Neuronal stem cell (in vitro differentiated cells): ENCODE results near the gene DHDH.
"Not testable (repeated sequence)": the region's sequence is repeated elsewhere in the genome, so short reads cannot be mapped to it uniquely, and the experiment has no call there.

ENCODE experiments used
- DNase-seq: peaks from one replicate; pipeline ENCODE4 v3.0.0-alpha.2; 2013; ENCODE audit warnings: low spot score
- H2AFZ ChIP-seq: one replicate; pipeline ENCODE4 v1.6.1; 2013; ENCODE audit warnings: mild to moderate bottlenecking, low read length, inconsistent platforms
- H2AK5ac ChIP-seq: 2 replicates; pipeline ENCODE4 v1.6.1; 2013; ENCODE audit warnings: low read depth, mild to moderate bottlenecking, inconsistent platforms, low read length, moderate library complexity, mixed read lengths
- H2BK120ac ChIP-seq: 2 replicates; pipeline ENCODE4 v1.6.1; 2013; ENCODE audit warnings: low read depth, mild to moderate bottlenecking, inconsistent platforms, low read length, moderate library complexity, mixed read lengths
- H2BK12ac ChIP-seq: one replicate; pipeline ENCODE4 v1.6.1; 2013; ENCODE audit warnings: low read length, inconsistent platforms
- H2BK15ac ChIP-seq: 2 replicates; pipeline ENCODE4 v1.6.1; 2013; ENCODE audit warnings: mild to moderate bottlenecking, low read length, inconsistent platforms, mixed read lengths
- H2BK5ac ChIP-seq: one replicate; pipeline ENCODE4 v1.6.1; 2013; ENCODE audit warnings: inconsistent platforms, mild to moderate bottlenecking, low read length, moderate library complexity
- H3K14ac ChIP-seq: one replicate; pipeline ENCODE4 v1.6.1; 2013; ENCODE audit warnings: low read length, inconsistent platforms
- H3K18ac ChIP-seq: 2 replicates; pipeline ENCODE4 v1.6.1; 2013; ENCODE audit warnings: low read length, inconsistent platforms
- H3K23ac ChIP-seq: 2 replicates; pipeline ENCODE4 v1.6.1; 2013; ENCODE audit warnings: low read depth, mild to moderate bottlenecking, mixed read lengths, low read length, inconsistent platforms; ENCODE audit not compliant: poor library complexity
- H3K27ac ChIP-seq: replicated peaks from 3 replicates; pipeline ENCODE4 v1.5.1; 2013; ENCODE audit warnings: low read length, inconsistent platforms
- H3K27me3 ChIP-seq, 3 experiments: 2 replicates each; pipeline ENCODE4 v1.6.1; 2013; ENCODE audit warnings: low read length in 3 of 3, mild to moderate bottlenecking in 2 of 3, inconsistent platforms in 1 of 3, low read depth in 1 of 3, mixed read lengths in 1 of 3, moderate library complexity in 1 of 3; ENCODE audit not compliant: control insufficient read depth in 3 of 3, insufficient read depth in 3 of 3
- H3K36me3 ChIP-seq, 2 donors: replicated peaks in 1 of 2; 2 replicates each; pipeline ENCODE4 v1.6.1; 2013; ENCODE audit warnings: low read length in 2 of 2; ENCODE audit not compliant: control insufficient read depth in 2 of 2, insufficient read depth in 2 of 2
- H3K4ac ChIP-seq: 2 replicates; pipeline ENCODE4 v1.6.1; 2013; ENCODE audit warnings: inconsistent platforms, mild to moderate bottlenecking, low read length, moderate library complexity
- H3K4me1 ChIP-seq, 2 donors: 1 replicate in 1 of 2; 2 replicates in 1 of 2; pipeline ENCODE4 v1.6.1; 2013; ENCODE audit warnings: low read length in 2 of 2, low read depth in 1 of 2; ENCODE audit not compliant: control insufficient read depth in 2 of 2, insufficient read depth in 1 of 2
- H3K4me2 ChIP-seq: one replicate; pipeline ENCODE4 v1.6.1; 2013; ENCODE audit warnings: mild to moderate bottlenecking, low read length, inconsistent platforms; ENCODE audit not compliant: insufficient read depth, poor library complexity, severe bottlenecking
- H3K4me3 ChIP-seq, 2 donors: 2 replicates each; pipeline ENCODE4 v1.5.1; 2013; ENCODE audit warnings: low read length in 2 of 2, mild to moderate bottlenecking in 2 of 2, inconsistent platforms in 1 of 2, moderate library complexity in 1 of 2
- H3K79me1 ChIP-seq: one replicate; pipeline ENCODE4 v1.6.1; 2013; ENCODE audit warnings: low read depth, mild to moderate bottlenecking, inconsistent platforms, low read length, moderate library complexity
- H3K9ac ChIP-seq: one replicate; pipeline ENCODE4 v1.6.1; 2013; ENCODE audit warnings: mild to moderate bottlenecking, low read depth, low read length, inconsistent platforms; ENCODE audit not compliant: poor library complexity
- H3K9me3 ChIP-seq, 2 donors: replicated peaks in 1 of 2; 2 replicates each; pipeline versions ENCODE3 to v1.6.1; 2013; ENCODE audit warnings: low read length in 2 of 2, mild to moderate bottlenecking in 2 of 2, inconsistent platforms in 1 of 2, low read depth in 1 of 2, mixed read lengths in 1 of 2, moderate library complexity in 1 of 2; ENCODE audit not compliant: control insufficient read depth in 2 of 2, insufficient read depth in 1 of 2
- H4K8ac ChIP-seq: one replicate; pipeline ENCODE4 v1.6.1; 2013; ENCODE audit warnings: low read depth, mild to moderate bottlenecking, inconsistent platforms, low read length, moderate library complexity
- H4K91ac ChIP-seq: one replicate; pipeline ENCODE4 v1.6.1; 2013; ENCODE audit warnings: low read length, low read depth, mild to moderate bottlenecking, inconsistent platforms; ENCODE audit not compliant: poor library complexity
- WGBS, 2 donors: extraction: QIAGEN DNeasy Blood & Tissue Kit; methylation state at CpG; one replicate each; pipeline ENCODE4 v1.1.7; 2013; ENCODE audit warnings: missing lambda C conversion rate in 2 of 2, mixed read lengths in 1 of 2; ENCODE audit not compliant: insufficient read length in 2 of 2, insufficient replicate concordance in 1 of 2; ENCODE audit errors: extremely low coverage in 2 of 2; 5-methylcytosine and 5-hydroxymethylcytosine counted together

The DHDH gene

GRCh38 chr19:48899386-48899749 lies 34.1 kb upstream of the DHDH start:
- H3K9ac ChIP-seq, H4K91ac ChIP-seq, H3K9me3 ChIP-seq, H3K79me1 ChIP-seq, H2AK5ac ChIP-seq, H3K14ac ChIP-seq, H2BK12ac ChIP-seq, H3K27me3 ChIP-seq, H3K4me1 ChIP-seq, H3K23ac ChIP-seq, H3K18ac ChIP-seq, H4K8ac ChIP-seq, DNase-seq, H3K4ac ChIP-seq, H2BK120ac ChIP-seq, H2BK15ac ChIP-seq: not testable (repeated sequence)
- peak overlapping the region; percentile 14 for H3K4me2 ChIP-seq
- peak overlapping the region in 1 of 2 donors; percentile 73 for H3K4me3 ChIP-seq
- peak overlapping the region; percentile 80 for H2AFZ ChIP-seq
- peak overlapping the region; percentile 87 for H3K27ac ChIP-seq
- WGBS, 2 donors, result no CpG with 5 or more reads among the region's 11 CpGs
- peak overlapping the region; percentile 43 for H2BK5ac ChIP-seq
- H3K36me3 ChIP-seq, result peaks cover 0 to 16% of the 10 kb centered on the region in 2 donors

- Histone ChIP-seq H3K27ac (peak within 1 kb of the TSS; percentile 87), H3K4me3 (peak within 1 kb of the TSS; percentile 73 to 86), H3K9me3 (no peaks in the 10 kb centered on the region), H4K91ac (no peak within 1 kb of the TSS), H3K18ac (peak within 1 kb of the TSS; percentile 59), H4K8ac (no peak within 1 kb of the TSS), H3K4me2 (peak within 1 kb of the TSS; percentile 81), H3K27me3 (peaks cover 0 to 2% (median 0%) of the 10 kb centered on the region in 3 experiments), H3K4ac (no peak within 1 kb of the TSS), H2AK5ac (peak within 1 kb of the TSS; percentile 81), H3K36me3 (peaks cover 0 to 22% of the 10 kb centered on the region in 2 donors), H3K23ac (peak within 1 kb of the TSS; percentile 1), H3K4me1 (peaks cover 7 to 9% of the 10 kb centered on the region in 2 donors), H2BK5ac (peak within 1 kb of the TSS; percentile 43), H2BK12ac (no peak within 1 kb of the TSS), H2BK120ac (no peak within 1 kb of the TSS), H3K14ac (no peak within 1 kb of the TSS), H2BK15ac (peak within 1 kb of the TSS; percentile 30), H3K79me1 (no peaks in the 10 kb centered on the region), H2AFZ (peak within 1 kb of the TSS; percentile 80), H3K9ac (peak within 1 kb of the TSS; percentile 90)
- no CpG with 5 or more reads among the region's 34 CpGs for WGBS, 2 donors
- DNase-seq, result peak; percentile 100
Measured at GRCh38 chr19:48899781-48900476, 33.6 kb upstream of the DHDH start, which contains the start of gene NUCB1. Gene NUCB1, plus strand, starts transcription at chr19:48900312. Its CDS starts 485 bp downstream, at chr19:48900797.

GRCh38 chr19:48900477-48901406 lies 32.8 kb upstream of the DHDH start:
- Histone ChIP-seq H4K91ac (no peak overlapping the region), H3K4me1 (peaks cover 7 to 9% of the 10 kb centered on the region in 2 donors), H3K23ac (peak overlapping the region; percentile 1), H3K4ac (no peak overlapping the region), H3K9ac (peak overlapping the region; percentile 90), H2AK5ac (peak overlapping the region; percentile 81), H2BK12ac (no peak overlapping the region), H3K27me3 (no peaks in the 10 kb centered on the region), H3K4me3 (peak overlapping the region; percentile 73 to 86), H4K8ac (no peak overlapping the region), H2AFZ (peak overlapping the region; percentile 80), H3K27ac (no peak overlapping the region), H3K18ac (peak overlapping the region; percentile 59), H2BK5ac (peak overlapping the region; percentile 43), H3K36me3 (peaks cover 4 to 30% of the 10 kb centered on the region in 2 donors), H3K14ac (no peak overlapping the region), H3K79me1 (peaks cover 3% of the 10 kb centered on the region), H2BK120ac (no peak overlapping the region), H3K4me2 (peak overlapping the region; percentile 81), H3K9me3 (no peaks in the 10 kb centered on the region), H2BK15ac (peak overlapping the region; percentile 30)
- no CpG with 5 or more reads among the region's 24 CpGs for whole genome bisulfite sequencing, 2 donors
- no peak for DNase-seq

- not testable (repeated sequence) for H2BK12ac ChIP-seq, H3K4me1 ChIP-seq, H2BK5ac ChIP-seq, H3K23ac ChIP-seq, H3K27ac ChIP-seq, H3K14ac ChIP-seq, H4K8ac ChIP-seq, H3K4me3 ChIP-seq, H3K4ac ChIP-seq, H3K9me3 ChIP-seq, H3K79me1 ChIP-seq, H2AK5ac ChIP-seq, H2AFZ ChIP-seq, H2BK120ac ChIP-seq, H3K4me2 ChIP-seq, H3K18ac ChIP-seq, H4K91ac ChIP-seq, H2BK15ac ChIP-seq, DNase-seq, H3K27me3 ChIP-seq, H3K9ac ChIP-seq
- WGBS, 2 donors, result no CpG with 5 or more reads among the region's 7 CpGs
- H3K36me3 ChIP-seq, result peaks cover 8 to 42% of the 10 kb centered on the region in 2 donors
Measured at GRCh38 chr19:48902291-48902690, 31.2 kb upstream of the DHDH start.
